ENCODE results near the gene PCBP3. TPM values are rescaled to one million over a fixed set of nuclear protein-coding genes. Genes with fewer than 3 reads are reported as not detected.
"Not testable (repeated sequence)": the region's sequence is repeated elsewhere in the genome, so short reads cannot be mapped to it uniquely, and the experiment has no call there.

The PCBP3 gene
- total RNA-seq, 1 donor: 1.1 TPM

- Histone ChIP-seq H3K27ac (ENCODE audit: low read depth, low read length) (no peak overlapping the region), H3K27me3 (ENCODE audit: insufficient read depth, low read length) (peaks cover 14% of the 10 kb centered on the region), H3K4me3 (ENCODE audit: insufficient read depth, low read length) (no peak overlapping the region), H4K20me1 (ENCODE audit: insufficient read depth, low read length) (no peaks in the 10 kb centered on the region), H3K4me2 (ENCODE audit: insufficient read depth, low read length) (no peak overlapping the region), H3K79me2 (ENCODE audit: insufficient read depth, low read length) (no peaks in the 10 kb centered on the region), H3K36me3 (ENCODE audit: insufficient read depth, low read length) (no peaks in the 10 kb centered on the region), H2AFZ (ENCODE audit: low read length) (no peak overlapping the region), H3K9me3 (ENCODE audit: low read depth, low read length) (no peaks in the 10 kb centered on the region), H3K4me1 (ENCODE audit: insufficient read depth, low read length) (peaks cover 4% of the 10 kb centered on the region)
- TF ChIP-seq CTCF (IDR thresholded peaks at IDR 0.05; ENCODE audit: extremely low read depth, low read depth, low read length): no peak
- DNase-seq (ENCODE audit: insufficient read length, low spot score, missing footprints): no peak
Measured at GRCh38 chr21:45611296-45611695, 32.2 kb upstream of the PCBP3 start.

- no peak for TF ChIP-seq CTCF (IDR thresholded peaks at IDR 0.05; ENCODE audit: extremely low read depth, low read depth, low read length)
- Histone ChIP-seq H3K79me2 (ENCODE audit: insufficient read depth, low read length) (no peaks in the 10 kb centered on the region), H3K27ac (ENCODE audit: low read depth, low read length) (no peak overlapping the region), H4K20me1 (ENCODE audit: insufficient read depth, low read length) (no peaks in the 10 kb centered on the region), H3K36me3 (ENCODE audit: insufficient read depth, low read length) (no peaks in the 10 kb centered on the region), H3K4me3 (ENCODE audit: insufficient read depth, low read length) (no peak overlapping the region), H3K27me3 (ENCODE audit: insufficient read depth, low read length) (peaks cover 19% of the 10 kb centered on the region), H2AFZ (ENCODE audit: low read length) (no peak overlapping the region), H3K9me3 (ENCODE audit: low read depth, low read length) (no peaks in the 10 kb centered on the region), H3K4me1 (ENCODE audit: insufficient read depth, low read length) (peaks cover 4% of the 10 kb centered on the region), H3K4me2 (ENCODE audit: insufficient read depth, low read length) (no peak overlapping the region)
- DNase-seq (ENCODE audit: insufficient read length, low spot score, missing footprints): peak; percentile 86
Measured at GRCh38 chr21:45611939-45612664, 31.4 kb upstream of the PCBP3 start.

- DNase-seq (ENCODE audit: insufficient read length, low spot score, missing footprints): peak; percentile 10
- not testable (repeated sequence) for H3K79me2 ChIP-seq (ENCODE audit: insufficient read depth, low read length); H3K4me2 ChIP-seq (ENCODE audit: insufficient read depth, low read length); H3K36me3 ChIP-seq (ENCODE audit: insufficient read depth, low read length); H3K4me3 ChIP-seq (ENCODE audit: insufficient read depth, low read length); H3K27ac ChIP-seq (ENCODE audit: low read depth, low read length); H3K9me3 ChIP-seq (ENCODE audit: low read depth, low read length); H2AFZ ChIP-seq (ENCODE audit: low read length); H4K20me1 ChIP-seq (ENCODE audit: insufficient read depth, low read length); H3K4me1 ChIP-seq (ENCODE audit: insufficient read depth, low read length)
- peaks cover 24% of the 10 kb centered on the region for H3K27me3 ChIP-seq (ENCODE audit: insufficient read depth, low read length)
Measured at GRCh38 chr21:45612665-45613019, 30.9 kb upstream of the PCBP3 start.

GRCh38 chr21:45613396-45613795 lies 30.1 kb upstream of the PCBP3 start:
- Histone ChIP-seq H4K20me1 (ENCODE audit: insufficient read depth, low read length) (no peaks in the 10 kb centered on the region), H3K4me1 (ENCODE audit: insufficient read depth, low read length) (peaks cover 4% of the 10 kb centered on the region), H2AFZ (ENCODE audit: low read length) (no peak overlapping the region), H3K27ac (ENCODE audit: low read depth, low read length) (no peak overlapping the region), H3K4me2 (ENCODE audit: insufficient read depth, low read length) (no peak overlapping the region), H3K79me2 (ENCODE audit: insufficient read depth, low read length) (no peaks in the 10 kb centered on the region), H3K36me3 (ENCODE audit: insufficient read depth, low read length) (no peaks in the 10 kb centered on the region), H3K4me3 (ENCODE audit: insufficient read depth, low read length) (no peak overlapping the region), H3K27me3 (ENCODE audit: insufficient read depth, low read length) (peaks cover 29% of the 10 kb centered on the region), H3K9me3 (ENCODE audit: low read depth, low read length) (no peaks in the 10 kb centered on the region)
- TF ChIP-seq CTCF (IDR thresholded peaks at IDR 0.05; ENCODE audit: extremely low read depth, low read depth, low read length): no peak
- peak; percentile 22 for DNase-seq (ENCODE audit: insufficient read length, low spot score, missing footprints)
